H9 (cell line): ENCODE measurements around the gene BEGAIN. TPM values are rescaled to one million over a fixed set of nuclear protein-coding genes. Genes with fewer than 3 reads are reported as not detected.

Source experiments
- DNase-seq: peaks from one replicate; pipeline ENCODE4 v3.0.0-alpha.2; 2017
- H2AFZ ChIP-seq: one replicate; pipeline ENCODE4 v1.6.1; 2013; ENCODE audit warnings: mild to moderate bottlenecking, low read length, control low read depth, moderate library complexity
- H2AK5ac ChIP-seq: 2 replicates; pipeline ENCODE4 v1.6.1; 2013; ENCODE audit warnings: low read length, control low read depth, mixed read lengths; ENCODE audit not compliant: insufficient read length
- H2BK120ac ChIP-seq: one replicate; pipeline ENCODE4 v1.6.1; 2013; ENCODE audit warnings: low read depth, mild to moderate bottlenecking, low read length, control low read depth, inconsistent platforms; ENCODE audit not compliant: poor library complexity, severe bottlenecking
- H2BK12ac ChIP-seq: 2 replicates; pipeline ENCODE4 v1.6.1; 2013; ENCODE audit warnings: low read length, control low read depth, mixed read lengths, low read depth; ENCODE audit not compliant: insufficient read length
- H2BK15ac ChIP-seq: 2 replicates; pipeline ENCODE4 v1.6.1; 2013; ENCODE audit warnings: low read depth, low read length, control low read depth
- H2BK20ac ChIP-seq: one replicate; pipeline ENCODE4 v1.6.1; 2013; ENCODE audit warnings: low read depth, mild to moderate bottlenecking, low read length, control low read depth, inconsistent platforms; ENCODE audit not compliant: poor library complexity, severe bottlenecking
- H2BK5ac ChIP-seq: 2 replicates; pipeline ENCODE4 v1.6.1; 2013; ENCODE audit warnings: low read length, control low read depth, mixed read lengths; ENCODE audit not compliant: insufficient read length
- H3K14ac ChIP-seq: 2 replicates; pipeline ENCODE4 v1.6.1; 2013; ENCODE audit warnings: low read length, control low read depth; ENCODE audit not compliant: insufficient read depth
- H3K18ac ChIP-seq: 2 replicates; pipeline ENCODE4 v1.6.1; 2013; ENCODE audit warnings: low read depth, mild to moderate bottlenecking, mixed read lengths, low read length, control low read depth; ENCODE audit not compliant: insufficient read length
- H3K23ac ChIP-seq: 2 replicates; pipeline ENCODE4 v1.6.1; 2013; ENCODE audit warnings: low read length, control low read depth, mixed read lengths, low read depth; ENCODE audit not compliant: insufficient read length
- H3K23me2 ChIP-seq: 2 replicates; pipeline ENCODE4 v1.6.1; 2013; ENCODE audit warnings: low read depth, mild to moderate bottlenecking, mixed read lengths, low read length, control low read depth; ENCODE audit not compliant: insufficient read length, poor library complexity, severe bottlenecking
- H3K27ac ChIP-seq: 2 replicates; pipeline ENCODE4 v1.5.1; 2013; ENCODE audit warnings: low read length, control low read depth, mixed read lengths, low read depth; ENCODE audit not compliant: insufficient read length
- H3K27me3 ChIP-seq: 2 replicates; pipeline ENCODE4 v1.6.1; 2013; ENCODE audit warnings: low read length, control low read depth, inconsistent platforms; ENCODE audit not compliant: insufficient read depth
- H3K4ac ChIP-seq: 2 replicates; pipeline ENCODE4 v1.6.1; 2013; ENCODE audit warnings: low read depth, mild to moderate bottlenecking, control low read depth, inconsistent platforms, low read length, moderate library complexity
- H3K4me1 ChIP-seq: 2 replicates; pipeline ENCODE4 v1.6.1; 2013; ENCODE audit warnings: low read length, control low read depth, inconsistent platforms; ENCODE audit not compliant: insufficient read depth
- H3K4me2 ChIP-seq: 2 replicates; pipeline ENCODE4 v1.6.1; 2013; ENCODE audit warnings: low read length, control low read depth, mixed read lengths; ENCODE audit not compliant: insufficient read length, insufficient read depth
- H3K56ac ChIP-seq: 2 replicates; pipeline ENCODE4 v1.6.1; 2013; ENCODE audit warnings: low read depth, mild to moderate bottlenecking, mixed read lengths, low read length, control low read depth; ENCODE audit not compliant: insufficient read length
- H3K79me1 ChIP-seq: 2 replicates; pipeline ENCODE4 v1.6.1; 2013; ENCODE audit warnings: low read depth, mild to moderate bottlenecking, moderate library complexity, low read length, control low read depth, inconsistent platforms; ENCODE audit not compliant: insufficient read depth, poor library complexity, severe bottlenecking
- H3K79me2 ChIP-seq: 2 replicates; pipeline ENCODE4 v1.6.1; 2013; ENCODE audit warnings: low read length, control low read depth, inconsistent platforms; ENCODE audit not compliant: insufficient read depth
- H3K9ac ChIP-seq: 2 replicates; pipeline ENCODE4 v1.6.1; 2013; ENCODE audit warnings: low read length, control low read depth, mixed read lengths; ENCODE audit not compliant: insufficient read length; ENCODE audit errors: extremely low read depth
- H3K9me3 ChIP-seq: one replicate; pipeline ENCODE4 v1.6.1; 2013; ENCODE audit warnings: low read depth, low read length, inconsistent platforms; ENCODE audit not compliant: control insufficient read depth
- H3T11ph ChIP-seq: one replicate; pipeline ENCODE4 v1.6.1; 2013; ENCODE audit warnings: mild to moderate bottlenecking, low read length, control low read depth, inconsistent platforms
- H4K20me1 ChIP-seq: one replicate; pipeline ENCODE4 v1.6.1; 2013; ENCODE audit not compliant: control insufficient read depth, insufficient read length, insufficient read depth
- H4K5ac ChIP-seq: 2 replicates; pipeline ENCODE4 v1.6.1; 2013; ENCODE audit warnings: low read depth, mild to moderate bottlenecking, mixed read lengths, low read length, control low read depth; ENCODE audit not compliant: insufficient read length
- H4K8ac ChIP-seq: replicated peaks from 2 replicates; pipeline ENCODE4 v1.6.1; 2013; ENCODE audit warnings: low read length, control low read depth, mixed read lengths, low read depth; ENCODE audit not compliant: insufficient read length
- H4K91ac ChIP-seq: 2 replicates; pipeline ENCODE4 v1.6.1; 2013; ENCODE audit warnings: low read depth, mild to moderate bottlenecking, moderate library complexity, mixed read lengths, low read length, control low read depth; ENCODE audit not compliant: insufficient read length
- H3K27ac Mint-ChIP-seq, 3 experiments: 2 replicates in 2 of 3; 3 replicates in 1 of 3; pipeline ENCODE4 v1.8.0; 2020 to 2021; ENCODE audit warnings: mixed read lengths in 3 of 3, mild to moderate bottlenecking in 1 of 3, moderate library complexity in 1 of 3
- H3K27me3 Mint-ChIP-seq: 2 replicates; pipeline ENCODE4 v1.8.0; 2021; ENCODE audit warnings: low read depth, mild to moderate bottlenecking, moderate library complexity, mixed read lengths
- H3K36me3 Mint-ChIP-seq, 3 experiments: 2 replicates in 2 of 3; 3 replicates in 1 of 3; pipeline ENCODE4 v1.8.0; 2020 to 2021; ENCODE audit warnings: low read depth in 3 of 3, mixed read lengths in 3 of 3; ENCODE audit not compliant: insufficient read depth in 1 of 3
- H3K4me1 Mint-ChIP-seq, 2 experiments: 2 replicates each; pipeline ENCODE4 v1.8.0; 2020; ENCODE audit warnings: mixed read lengths in 2 of 2
- H3K4me3 Mint-ChIP-seq, 2 experiments: 2 replicates in 1 of 2; 3 replicates in 1 of 2; pipeline ENCODE4 v1.8.0; 2020 to 2021; ENCODE audit warnings: mild to moderate bottlenecking in 2 of 2, mixed read lengths in 2 of 2, moderate library complexity in 1 of 2
- H3K9me3 Mint-ChIP-seq, 2 experiments: 2 replicates in 1 of 2; 3 replicates in 1 of 2; pipeline ENCODE4 v1.8.0; 2020; ENCODE audit warnings: mild to moderate bottlenecking in 2 of 2, mixed read lengths in 2 of 2, moderate library complexity in 1 of 2
- WGBS: extraction: QIAGEN DNeasy Blood & Tissue Kit; methylation state at CpG from one replicate; pipeline ENCODE4 v1.1.7; 2013; ENCODE audit warnings: missing lambda C conversion rate, low lambda C conversion rate, mixed read lengths; ENCODE audit not compliant: insufficient read length; ENCODE audit errors: extremely low coverage; 5-methylcytosine and 5-hydroxymethylcytosine counted together
- total RNA-seq: library from RNA; stranded (reverse); gene quantifications from 2 replicates; pipeline ENCODE4 v1.2.1, GENCODE V29; 2021
- TF ChIP-seq, protein P1 (sequence below): fragments of 200-600 bp; sonication (generic); conservative IDR thresholded peaks from 3 replicates; pipeline ENCODE4 v1.8.0; 2021; ENCODE audit warnings: antibody characterized with exemption, mild to moderate bottlenecking

Gene BEGAIN
- total RNA-seq, 1 experiment from 2014 or later = 2.6 TPM

DNA sequence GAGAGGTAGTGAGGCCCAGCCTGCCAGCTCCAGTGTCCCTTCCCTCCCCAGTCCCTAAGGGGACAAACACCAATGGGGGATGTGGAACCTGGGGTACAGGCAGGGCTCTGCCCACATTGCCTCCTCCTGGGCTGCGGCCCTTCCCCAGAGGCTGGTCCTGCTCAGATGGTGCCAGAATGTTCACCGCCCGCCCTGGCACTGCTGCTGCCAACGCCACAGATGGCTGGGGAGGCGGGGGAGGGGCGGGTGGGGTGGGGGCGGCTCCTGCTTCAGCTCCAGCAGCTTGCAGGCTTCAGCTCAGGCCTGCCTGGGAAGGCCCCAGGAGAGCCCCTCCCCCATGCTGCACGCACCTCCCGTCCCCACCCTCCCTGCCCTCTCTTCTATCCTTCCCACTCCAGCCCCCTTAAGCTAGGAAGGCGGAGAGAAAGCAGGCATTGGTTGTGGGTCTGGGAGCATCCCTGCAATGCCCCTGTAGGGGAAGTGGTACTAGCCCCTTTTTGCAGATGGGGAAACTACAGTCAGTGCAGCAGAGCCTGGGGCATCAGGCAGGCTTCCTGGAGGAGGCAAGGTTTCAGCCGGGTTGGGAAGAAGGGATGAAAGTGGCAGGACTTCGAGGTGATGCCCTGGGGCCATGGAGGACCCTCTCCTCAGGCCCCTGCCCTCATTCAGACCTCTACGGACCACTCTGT lies 2.0 kb upstream of the BEGAIN start:
- Histone ChIP-seq H3K23me2 (peaks cover 6% of the 10 kb centered on the region), H4K5ac (no peak overlapping the region), H2BK120ac (no peak overlapping the region), H2BK15ac (no peak overlapping the region), H2BK5ac (no peak overlapping the region), H4K20me1 (no peaks in the 10 kb centered on the region), H3K79me1 (no peaks in the 10 kb centered on the region), H2AFZ (no peak overlapping the region), H3K23ac (no peak overlapping the region), H3K14ac (no peak overlapping the region), H3K18ac (no peak overlapping the region), H3K9me3 (no peaks in the 10 kb centered on the region), H3K4me2 (no peak overlapping the region), H3K56ac (no peak overlapping the region), H3K79me2 (no peaks in the 10 kb centered on the region), H3K9ac (no peak overlapping the region), H3K27ac (no peak overlapping the region), H3T11ph (no peak overlapping the region), H3K27me3 (peaks cover 6% of the 10 kb centered on the region; the same call in 1 of the 2 replicates), H2AK5ac (no peak overlapping the region), H3K4ac (no peak overlapping the region), H4K8ac (no peak overlapping the region), H3K4me1 (no peaks in the 10 kb centered on the region), H2BK20ac (no peak overlapping the region), H4K91ac (no peak overlapping the region), H2BK12ac (no peak overlapping the region)
- TF ChIP-seq, protein P1, sequence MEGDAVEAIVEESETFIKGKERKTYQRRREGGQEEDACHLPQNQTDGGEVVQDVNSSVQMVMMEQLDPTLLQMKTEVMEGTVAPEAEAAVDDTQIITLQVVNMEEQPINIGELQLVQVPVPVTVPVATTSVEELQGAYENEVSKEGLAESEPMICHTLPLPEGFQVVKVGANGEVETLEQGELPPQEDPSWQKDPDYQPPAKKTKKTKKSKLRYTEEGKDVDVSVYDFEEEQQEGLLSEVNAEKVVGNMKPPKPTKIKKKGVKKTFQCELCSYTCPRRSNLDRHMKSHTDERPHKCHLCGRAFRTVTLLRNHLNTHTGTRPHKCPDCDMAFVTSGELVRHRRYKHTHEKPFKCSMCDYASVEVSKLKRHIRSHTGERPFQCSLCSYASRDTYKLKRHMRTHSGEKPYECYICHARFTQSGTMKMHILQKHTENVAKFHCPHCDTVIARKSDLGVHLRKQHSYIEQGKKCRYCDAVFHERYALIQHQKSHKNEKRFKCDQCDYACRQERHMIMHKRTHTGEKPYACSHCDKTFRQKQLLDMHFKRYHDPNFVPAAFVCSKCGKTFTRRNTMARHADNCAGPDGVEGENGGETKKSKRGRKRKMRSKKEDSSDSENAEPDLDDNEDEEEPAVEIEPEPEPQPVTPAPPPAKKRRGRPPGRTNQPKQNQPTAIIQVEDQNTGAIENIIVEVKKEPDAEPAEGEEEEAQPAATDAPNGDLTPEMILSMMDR = no peak
- no peaks in the 10 kb centered on the region for H3K9me3 Mint-ChIP-seq
- no peak overlapping the region for H3K27ac Mint-ChIP-seq
- H3K4me1 Mint-ChIP-seq = peaks cover 6 to 16% of the 10 kb centered on the region in 2 experiments; a peak in 3 of 4 replicates
- H3K36me3 Mint-ChIP-seq = no peaks in the 10 kb centered on the region
- no peak for DNase-seq
- WGBS = no CpG with 5 or more reads among the region's 13 CpGs
- H3K27me3 Mint-ChIP-seq = peaks cover 66% of the 10 kb centered on the region
- no peak overlapping the region for H3K4me3 Mint-ChIP-seq
